ENCODE measurements around the gene CTDNEP1. TPM values are rescaled to one million over a fixed set of nuclear protein-coding genes. Genes with fewer than 3 reads are reported as not detected.
A peak's percentile ranks its signal among the peaks of the same experiment; 100 is the strongest.

CTDNEP1 gene
- polyA plus RNA-seq (2011; rRNA removed) (161 and 251 TPM in 2 replicates), polyA plus RNA-seq (2017; fragmentation: RNase III; extraction: RNeasy Plus Mini Kit Qiagen cat#74134 plus additional on column Dnase treatment) (145 to 151 TPM (median 147 TPM) in 3 replicates), polyA minus RNA-seq (2011; rRNA and poly(A)+ RNA removed) (273 and 295 TPM in 2 replicates)
- 169 and 266 TPM in 2 replicates for polyA plus RNA-seq (2012; cell fraction: cytosol; rRNA removed)
- 146 and 158 TPM in 2 replicates for polyA plus RNA-seq (2012; cell fraction: nucleus; rRNA removed)

DNA sequence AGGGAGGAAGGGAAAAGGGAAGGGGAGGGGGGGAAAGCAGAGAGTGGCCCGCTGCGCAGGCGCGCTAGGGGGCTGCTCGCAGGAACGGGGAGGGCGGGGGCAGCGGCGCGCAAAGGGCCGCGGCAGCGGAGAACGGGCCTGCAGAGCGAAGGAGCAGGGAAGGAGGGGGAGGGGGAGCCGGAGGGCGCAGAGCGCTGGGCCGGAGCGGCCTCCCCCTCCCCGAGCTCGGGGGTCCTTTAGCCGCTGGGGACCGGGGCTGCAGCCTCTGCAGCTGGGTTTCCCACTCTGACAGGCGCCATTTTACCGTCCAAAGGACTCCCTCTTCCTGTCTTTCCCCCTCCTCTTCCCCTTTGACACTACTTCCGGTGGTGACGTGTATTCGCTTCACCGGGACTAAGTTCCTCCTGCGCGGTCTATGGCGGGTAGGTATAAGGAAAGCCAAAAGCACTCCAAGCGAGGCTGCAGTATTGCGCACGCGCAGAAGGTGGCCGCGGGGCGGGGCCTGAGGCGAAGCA, at the start of gene CTDNEP1:
TSS of gene CTDNEP1 (minus strand) at position 74 of the 515 bp plus-strand sequence. CDS start 438 bp downstream, outside the sequence.
- H3K4me1 ChIP-seq, result peaks cover 28% of the 10 kb centered on the region
- peak; percentile 95 to 97 for ATAC-seq
- no peaks in the 10 kb centered on the region for H3K9me3 ChIP-seq
- TF ChIP-seq SMC3 (IDR thresholded peaks at IDR 0.05), result no peak
- no peak for TF ChIP-seq EP300 (IDR thresholded peaks at IDR 0.05)
- peak; percentile 60 for TF ChIP-seq POLR2A (IDR thresholded peaks at IDR 0.05; ENCODE audit: low read length)
- TF ChIP-seq JUN (IDR thresholded peaks at IDR 0.05), result peak; percentile 89 to 90; a peak in 4 of 5 replicates
- TF ChIP-seq HDAC2 (IDR thresholded peaks at IDR 0.05), result peak; percentile 95; the same call in 1 of the 2 replicates
- TF ChIP-seq KDM5A (IDR thresholded peaks at IDR 0.05), result peak; percentile 99
- no peak for TF ChIP-seq EHF (CRISPR knock-in tag; IDR thresholded peaks at IDR 0.05)
- TF ChIP-seq GATA3 (IDR thresholded peaks at IDR 0.05; ENCODE audit: borderline replicate concordance), result no peak
- TF ChIP-seq NFE2L2 (conservative IDR thresholded peaks at IDR 0.05; ENCODE audit: low read length), result no peak
- TF ChIP-seq ZSCAN20 (CRISPR knock-in tag; IDR thresholded peaks at IDR 0.05), result no peak
- no peak for TF ChIP-seq ZNF302 (CRISPR knock-in tag; IDR thresholded peaks at IDR 0.05)
- TF ChIP-seq HOXB13 (CRISPR knock-in tag; IDR thresholded peaks at IDR 0.05; ENCODE audit: low read depth), result no peak
- no peak for TF ChIP-seq NPAS2 (CRISPR knock-in tag; IDR thresholded peaks at IDR 0.05; ENCODE audit: borderline replicate concordance)
- TF ChIP-seq RAD21 (conservative IDR thresholded peaks at IDR 0.05 in 1 of 2, IDR thresholded peaks at IDR 0.05 in 1 of 2), result no peak
- no peak; the same call in 1 of the 2 replicates for TF ChIP-seq RCOR1 (IDR thresholded peaks at IDR 0.05; ENCODE audit: low read depth, low read length)
- no peak for TF ChIP-seq USF2 (IDR thresholded peaks at IDR 0.05)
- TF ChIP-seq CHD4 (IDR thresholded peaks at IDR 0.05; ENCODE audit: borderline replicate concordance), result no peak
- TF ChIP-seq, protein P1, sequence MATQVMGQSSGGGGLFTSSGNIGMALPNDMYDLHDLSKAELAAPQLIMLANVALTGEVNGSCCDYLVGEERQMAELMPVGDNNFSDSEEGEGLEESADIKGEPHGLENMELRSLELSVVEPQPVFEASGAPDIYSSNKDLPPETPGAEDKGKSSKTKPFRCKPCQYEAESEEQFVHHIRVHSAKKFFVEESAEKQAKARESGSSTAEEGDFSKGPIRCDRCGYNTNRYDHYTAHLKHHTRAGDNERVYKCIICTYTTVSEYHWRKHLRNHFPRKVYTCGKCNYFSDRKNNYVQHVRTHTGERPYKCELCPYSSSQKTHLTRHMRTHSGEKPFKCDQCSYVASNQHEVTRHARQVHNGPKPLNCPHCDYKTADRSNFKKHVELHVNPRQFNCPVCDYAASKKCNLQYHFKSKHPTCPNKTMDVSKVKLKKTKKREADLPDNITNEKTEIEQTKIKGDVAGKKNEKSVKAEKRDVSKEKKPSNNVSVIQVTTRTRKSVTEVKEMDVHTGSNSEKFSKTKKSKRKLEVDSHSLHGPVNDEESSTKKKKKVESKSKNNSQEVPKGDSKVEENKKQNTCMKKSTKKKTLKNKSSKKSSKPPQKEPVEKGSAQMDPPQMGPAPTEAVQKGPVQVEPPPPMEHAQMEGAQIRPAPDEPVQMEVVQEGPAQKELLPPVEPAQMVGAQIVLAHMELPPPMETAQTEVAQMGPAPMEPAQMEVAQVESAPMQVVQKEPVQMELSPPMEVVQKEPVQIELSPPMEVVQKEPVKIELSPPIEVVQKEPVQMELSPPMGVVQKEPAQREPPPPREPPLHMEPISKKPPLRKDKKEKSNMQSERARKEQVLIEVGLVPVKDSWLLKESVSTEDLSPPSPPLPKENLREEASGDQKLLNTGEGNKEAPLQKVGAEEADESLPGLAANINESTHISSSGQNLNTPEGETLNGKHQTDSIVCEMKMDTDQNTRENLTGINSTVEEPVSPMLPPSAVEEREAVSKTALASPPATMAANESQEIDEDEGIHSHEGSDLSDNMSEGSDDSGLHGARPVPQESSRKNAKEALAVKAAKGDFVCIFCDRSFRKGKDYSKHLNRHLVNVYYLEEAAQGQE (IDR thresholded peaks at IDR 0.05), result no peak
- TF ChIP-seq MYC (IDR thresholded peaks at IDR 0.05; ENCODE audit: borderline replicate concordance, low read length), result no peak
- TF ChIP-seq MAFK (IDR thresholded peaks at IDR 0.05; ENCODE audit: partially characterized antibody), result no peak
- TF ChIP-seq CBX8 (IDR thresholded peaks at IDR 0.05), result no peak
- 0 out of 2 replicates have a peak, but pooled peaks have one; percentile 42 for TF ChIP-seq TFCP2L1 (CRISPR knock-in tag; IDR thresholded peaks at IDR 0.05)
- TF ChIP-seq PHF8 (IDR thresholded peaks at IDR 0.05; ENCODE audit: borderline replicate concordance, low read depth), result no peak
- TF ChIP-seq BCL3 (IDR thresholded peaks at IDR 0.05), result peak; percentile 44; the same call in 2 of the 3 replicates
- no peak for TF ChIP-seq MAX (IDR thresholded peaks at IDR 0.05)
- TF ChIP-seq HES2 (IDR thresholded peaks at IDR 0.05), result no peak
- TF ChIP-seq CHD2 (IDR thresholded peaks at IDR 0.05; ENCODE audit: low read length, partially characterized antibody), result no peak
- no peak for TF ChIP-seq MAZ (IDR thresholded peaks at IDR 0.05; ENCODE audit: borderline replicate concordance, low read depth, low read length)
- no peak for TF ChIP-seq FOSL2 (IDR thresholded peaks at IDR 0.05)
- 0 out of 2 replicates have a peak, but pooled peaks have one; percentile 64 for TF ChIP-seq FOSL2 (CRISPR knock-in tag; IDR thresholded peaks at IDR 0.05)
- FAIRE-seq, result peak; percentile 99
- POLR2A ChIA-PET, result interaction anchor here (0.6 to 2.0 kb wide), 4 partner anchors 9 to 29 kb away, joined by 3 to 15 read pairs (median 5); partner anchors contain the start of genes GABARAP, PHF23 and SLC2A4
- WGBS (ENCODE audit: missing lambda C conversion rate), result 0% methylated on average over 26 of the region's 41 CpGs
- peak within 1 kb of the TSS; percentile 96 for H3K4me2 ChIP-seq
- CTCF ChIA-PET, result interaction anchor here (1.6 to 4.6 kb wide), 5 partner anchors 10 to 45 kb away, joined by 4 to 29 read pairs (median 6); partner anchors contain the start of gene GABARAP
- peak within 1 kb of the TSS; percentile 99 for H3K4me3 ChIP-seq
- peak within 1 kb of the TSS; percentile 96 to 99 for H3K27ac ChIP-seq
- peak; percentile 99 to 100 for DNase-seq (ENCODE audit: low read depth in 1 of 2, low spot score in 1 of 2)
